OCI-M1 (cell line): ENCODE measurements around the gene ZNF341.
"Not testable (repeated sequence)": the region's sequence is repeated elsewhere in the genome, so short reads cannot be mapped to it uniquely, and the experiment has no call there.

ENCODE experiments used
- DNase-seq: peaks from one replicate; lab custom pipeline; 2025; lab: John Stamatoyannopoulos, UW

The ZNF341 gene

DNA sequence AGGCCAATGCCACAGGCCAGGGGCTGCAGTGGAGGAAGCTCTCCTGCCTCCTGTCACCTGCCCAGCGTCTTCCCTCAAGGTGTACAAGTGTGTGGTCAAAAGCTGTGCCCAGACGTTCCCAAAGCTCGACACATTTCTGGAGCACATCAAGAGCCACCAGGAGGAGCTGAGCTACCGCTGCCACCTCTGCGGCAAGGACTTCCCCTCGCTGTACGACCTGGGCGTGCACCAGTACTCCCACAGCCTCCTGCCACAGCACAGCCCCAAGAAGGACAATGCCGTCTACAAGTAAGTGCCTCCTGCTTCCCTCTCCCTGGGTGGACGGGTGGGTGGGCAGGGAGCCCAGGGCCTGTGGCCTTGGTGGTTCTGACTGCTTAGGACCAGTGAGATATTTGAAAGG lies 38.2 kb downstream of the ZNF341 start:
- DNase-seq = no peak

DNA sequence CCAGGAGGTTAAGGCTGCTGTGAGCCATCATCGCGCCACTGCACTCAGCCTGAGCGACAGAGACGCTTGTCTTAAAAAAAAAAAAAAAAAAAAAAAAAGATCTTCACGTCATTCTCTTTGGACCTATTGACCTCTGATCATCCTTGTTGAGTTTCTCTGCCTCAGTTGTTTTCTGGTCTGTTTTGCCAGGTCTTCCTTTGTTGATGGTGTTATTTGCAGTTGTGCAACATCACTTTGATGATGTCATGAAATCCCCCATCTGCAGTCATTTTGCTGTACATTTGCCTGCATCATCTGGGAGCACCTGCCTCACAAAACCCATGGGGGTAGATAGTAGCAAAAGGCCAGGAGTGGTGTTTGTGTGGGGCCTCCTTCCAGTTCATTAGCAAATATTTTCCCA lies 40.1 kb downstream of the ZNF341 start:
- no peak for DNase-seq

DNA sequence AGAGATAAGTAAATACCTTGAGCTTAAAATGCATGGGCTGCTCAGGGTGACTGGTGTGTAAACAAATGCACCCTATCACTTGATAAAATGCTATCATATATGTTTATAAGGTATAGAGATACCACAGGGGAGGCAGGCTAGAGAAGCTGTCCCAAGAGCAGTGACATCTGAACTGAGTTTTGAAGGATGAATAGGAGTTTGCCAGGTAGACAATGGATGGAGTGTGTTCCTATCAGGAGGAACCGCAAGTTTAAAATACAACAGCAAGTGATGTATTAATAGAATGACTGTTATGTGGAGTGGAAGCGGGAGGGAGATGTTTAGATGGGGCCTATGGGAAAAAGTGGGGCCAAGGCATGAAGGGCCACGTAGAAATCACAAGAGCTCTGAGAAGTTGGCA lies 40.6 kb downstream of the ZNF341 start:
- no peak for DNase-seq

DNA sequence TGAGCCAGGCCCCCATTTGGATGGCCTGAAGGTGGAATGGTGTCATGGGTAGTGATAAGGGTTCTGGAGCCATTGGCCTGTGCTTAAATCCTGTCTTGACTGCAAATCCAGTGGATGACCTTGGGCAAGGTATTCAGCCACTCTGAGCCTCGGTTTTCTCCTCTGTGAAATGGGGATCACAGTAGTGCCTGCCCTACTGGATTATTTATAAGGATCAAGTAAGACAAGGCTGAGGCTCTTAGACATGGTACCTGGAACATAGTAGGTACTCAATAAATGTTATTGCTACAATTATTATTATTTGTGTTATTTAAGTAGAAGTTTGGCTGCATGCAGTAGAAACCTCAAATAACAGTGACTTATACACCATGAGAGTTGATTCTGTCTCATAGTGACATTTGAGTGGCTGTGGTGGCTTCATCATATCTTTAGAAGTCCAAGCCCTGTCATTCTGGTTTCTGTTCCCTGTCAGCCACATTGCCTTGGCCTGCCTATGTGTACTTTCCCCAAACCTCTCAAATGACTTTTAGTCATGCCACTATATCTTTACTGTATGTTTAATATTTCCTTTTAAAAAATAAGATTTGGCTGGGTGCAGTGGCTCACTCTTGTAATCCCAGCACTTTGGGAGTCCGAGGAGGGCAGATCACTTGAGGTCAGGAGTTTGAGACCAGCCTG lies 41.8 kb downstream of the ZNF341 start:
- no peak for DNase-seq

DNA sequence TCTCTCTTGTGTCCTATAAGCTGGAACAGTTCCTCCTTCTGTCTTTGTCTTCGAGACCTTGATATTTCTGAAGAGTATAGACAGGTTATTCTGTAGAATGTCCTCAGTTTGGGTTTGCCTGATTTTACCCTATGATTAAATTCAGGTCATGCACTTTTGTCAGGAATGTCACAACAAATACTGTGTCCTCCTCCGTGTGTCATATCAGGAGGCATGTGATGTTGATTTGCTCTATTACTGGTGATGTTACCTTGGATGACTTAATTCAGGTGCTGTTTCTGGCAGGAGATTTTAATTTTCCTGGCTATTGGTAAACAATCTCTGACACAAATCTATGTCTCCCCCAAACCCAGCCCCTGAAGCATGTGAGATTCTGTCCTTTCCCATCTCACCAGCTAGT lies 46.0 kb downstream of the ZNF341 start:
- DNase-seq = no peak

DNA sequence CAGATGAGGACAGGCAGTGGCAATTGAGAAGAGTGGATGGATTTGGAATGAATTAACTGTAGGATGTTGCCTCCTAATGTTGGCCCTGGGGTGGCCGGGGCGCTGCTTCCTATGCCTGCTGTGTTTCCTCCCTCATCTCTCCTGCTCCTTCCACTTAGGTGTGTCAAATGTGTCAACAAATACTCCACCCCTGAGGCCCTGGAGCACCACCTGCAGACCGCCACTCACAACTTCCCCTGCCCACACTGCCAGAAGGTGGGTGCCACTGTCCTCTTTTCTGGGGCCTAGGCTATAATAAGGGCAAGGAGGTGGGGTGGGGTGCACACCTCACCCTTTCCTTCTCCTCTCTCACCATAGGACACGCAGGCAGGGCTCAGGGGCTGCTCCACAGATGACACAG lies 49.3 kb downstream of the ZNF341 start:
- DNase-seq = no peak

DNA sequence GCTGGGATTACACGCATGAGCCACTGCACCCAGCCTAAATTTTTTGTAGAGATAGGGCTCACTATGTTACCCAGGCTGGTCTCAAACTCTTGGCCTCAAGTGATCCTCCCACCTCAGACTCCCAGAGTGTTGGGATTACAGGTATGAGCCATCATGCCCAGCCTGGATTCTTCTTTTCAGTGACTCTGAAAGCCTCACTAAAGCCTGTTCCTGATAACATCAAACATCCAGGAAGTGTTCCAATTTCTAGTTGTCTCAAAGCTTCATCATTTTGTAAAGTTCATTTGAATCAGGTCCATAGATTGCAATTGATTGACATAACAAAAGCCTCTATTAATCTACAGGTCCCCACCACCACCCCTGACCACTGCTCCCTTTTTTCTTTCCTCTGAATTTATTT lies 50.1 kb downstream of the ZNF341 start:
- DNase-seq = no peak

DNA sequence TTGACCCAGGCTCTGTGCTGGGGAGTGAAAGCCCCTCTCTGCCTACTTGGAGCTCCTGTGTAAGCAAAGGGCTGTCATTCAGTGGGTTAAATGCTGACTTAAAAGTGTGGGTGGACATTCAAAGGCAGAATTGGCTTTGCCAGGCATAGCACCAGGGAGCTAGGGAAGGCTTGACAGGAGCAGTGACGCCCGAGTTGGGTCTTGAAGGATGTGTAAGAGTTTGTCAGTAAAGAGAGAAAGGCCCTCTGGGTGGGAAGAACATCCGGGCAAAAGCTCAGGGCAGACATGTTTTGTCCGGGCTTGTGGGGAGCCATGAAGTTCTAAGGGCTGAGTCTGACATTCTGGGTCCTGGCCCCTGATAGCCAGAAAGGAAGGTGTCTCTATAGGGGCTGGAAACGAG lies 51.5 kb downstream of the ZNF341 start:
- DNase-seq = no peak

DNA sequence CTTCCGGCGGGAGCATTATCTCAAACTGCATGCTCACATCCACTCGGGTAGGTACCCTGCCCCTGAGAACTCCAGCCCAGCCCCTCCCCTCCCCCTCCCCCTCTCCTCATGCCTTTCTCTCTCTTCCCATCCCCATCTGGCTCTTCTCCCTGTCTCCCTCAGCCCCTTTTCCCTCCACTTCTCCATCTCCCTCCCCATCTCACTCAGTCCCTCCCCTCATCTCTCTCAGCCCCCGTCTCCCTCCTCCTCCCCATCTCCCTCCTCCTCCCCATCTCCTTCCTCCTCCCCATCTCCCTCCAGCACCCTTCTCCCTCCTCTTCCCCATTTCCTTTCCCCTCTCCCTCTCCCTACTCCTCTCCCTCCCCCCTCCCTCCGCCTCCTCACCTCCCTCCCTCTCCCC lies 52.0 kb downstream of the ZNF341 start:
- no peak for DNase-seq

DNA sequence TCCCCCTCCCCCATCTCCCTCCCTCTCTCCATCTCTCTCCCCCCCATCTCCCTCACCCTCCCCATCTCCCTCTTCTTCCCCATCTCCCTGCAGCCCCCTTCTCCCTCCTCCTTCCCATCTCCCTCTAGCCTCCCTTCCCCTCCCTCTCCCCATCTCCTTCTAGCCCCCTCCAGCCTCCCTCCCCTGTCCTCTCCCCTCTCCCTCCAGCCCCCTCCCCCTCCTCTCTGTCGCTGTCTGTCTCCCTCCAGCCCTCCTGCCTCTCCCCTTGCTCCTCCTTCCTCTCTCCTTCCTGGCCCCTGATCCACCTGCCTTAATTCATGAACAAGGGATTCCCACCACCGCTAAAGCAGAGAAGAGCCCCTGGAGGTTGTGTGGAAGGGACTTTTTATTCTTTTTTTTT lies 52.4 kb downstream of the ZNF341 start:
- DNase-seq = no peak

DNA sequence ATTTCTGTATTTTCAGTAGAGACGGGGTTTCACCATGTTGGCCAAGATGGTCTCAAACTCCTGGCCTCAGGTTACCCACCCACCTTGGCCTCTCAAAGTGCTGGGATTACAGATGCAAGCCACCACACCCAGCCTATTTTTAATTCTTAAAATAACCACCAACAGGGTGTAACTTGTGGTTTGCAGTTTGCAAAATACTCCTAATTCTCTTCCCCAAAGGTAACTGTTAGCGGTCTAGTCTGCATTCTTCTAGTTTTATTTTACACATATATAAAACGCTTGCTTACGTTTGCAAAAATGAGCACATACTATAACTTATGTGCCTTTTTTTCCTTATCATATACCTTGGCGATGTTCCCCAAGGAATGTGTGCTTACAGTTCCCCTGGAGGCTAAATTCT lies 53.7 kb downstream of the ZNF341 start:
- no peak for DNase-seq

DNA sequence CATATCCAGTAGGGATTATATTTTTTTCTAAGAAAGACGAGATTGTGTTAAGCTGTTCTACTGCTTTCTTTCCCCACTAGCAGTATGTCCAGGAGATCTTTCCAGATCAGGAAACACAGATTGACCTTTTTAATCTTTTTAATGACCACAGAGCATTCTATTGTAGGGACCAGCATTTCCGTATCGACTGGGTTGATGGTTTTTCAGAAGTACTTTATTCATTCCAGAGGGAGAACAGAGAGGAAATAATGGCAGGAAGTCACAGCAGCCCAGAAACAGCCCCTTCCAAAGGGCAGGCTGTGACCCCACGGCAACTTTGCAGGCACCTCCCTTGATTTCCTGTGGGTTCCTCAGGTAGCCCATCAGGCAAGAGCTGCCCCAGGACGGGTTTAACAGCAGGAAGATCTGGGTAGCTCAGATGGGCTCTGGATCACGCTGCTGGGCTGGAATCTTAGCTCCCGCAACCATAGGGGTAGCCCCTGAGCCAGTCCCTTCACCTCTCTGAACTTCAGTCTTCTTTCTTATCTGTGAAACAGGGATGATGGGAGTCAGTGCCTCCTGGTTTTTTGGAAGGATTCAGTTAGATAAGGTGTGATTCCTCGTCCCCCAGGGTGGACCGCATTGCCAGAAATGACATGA lies 55.6 kb downstream of the ZNF341 start:
- no peak for DNase-seq

DNA sequence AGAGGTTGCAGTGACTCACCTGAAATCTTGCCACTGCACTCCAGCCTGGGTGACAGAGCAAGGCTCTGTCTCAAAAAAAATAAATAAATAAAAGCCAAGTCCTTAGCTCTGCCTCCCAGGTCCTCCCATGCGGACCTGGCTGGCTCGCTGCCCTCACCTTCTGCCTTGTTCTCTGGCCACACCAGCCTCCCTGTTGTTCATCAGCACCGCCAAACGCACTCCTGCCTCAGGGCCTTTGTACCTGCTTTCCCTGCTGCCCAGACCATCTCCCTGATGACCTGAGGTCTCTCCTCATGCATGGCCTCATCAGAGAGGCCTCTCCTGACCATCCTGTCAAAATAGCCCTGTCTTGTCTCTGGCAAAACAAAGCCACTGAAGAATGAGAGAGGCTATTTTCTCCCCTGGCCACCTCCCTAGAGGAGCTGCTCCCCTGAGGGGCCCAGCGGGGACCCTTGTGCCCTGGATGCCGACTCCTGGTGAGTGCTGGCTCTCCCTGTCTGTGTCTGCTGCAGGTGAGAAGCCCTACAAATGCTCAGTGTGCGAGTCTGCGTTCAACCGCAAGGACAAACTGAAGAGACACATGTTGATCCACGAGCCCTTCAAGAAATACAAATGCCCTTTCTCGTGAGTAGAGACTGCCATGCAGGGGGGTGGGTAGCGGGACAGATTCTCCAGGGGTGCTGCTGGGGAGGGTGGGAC lies 56.7 kb downstream of the ZNF341 start:
- DNase-seq = no peak

DNA sequence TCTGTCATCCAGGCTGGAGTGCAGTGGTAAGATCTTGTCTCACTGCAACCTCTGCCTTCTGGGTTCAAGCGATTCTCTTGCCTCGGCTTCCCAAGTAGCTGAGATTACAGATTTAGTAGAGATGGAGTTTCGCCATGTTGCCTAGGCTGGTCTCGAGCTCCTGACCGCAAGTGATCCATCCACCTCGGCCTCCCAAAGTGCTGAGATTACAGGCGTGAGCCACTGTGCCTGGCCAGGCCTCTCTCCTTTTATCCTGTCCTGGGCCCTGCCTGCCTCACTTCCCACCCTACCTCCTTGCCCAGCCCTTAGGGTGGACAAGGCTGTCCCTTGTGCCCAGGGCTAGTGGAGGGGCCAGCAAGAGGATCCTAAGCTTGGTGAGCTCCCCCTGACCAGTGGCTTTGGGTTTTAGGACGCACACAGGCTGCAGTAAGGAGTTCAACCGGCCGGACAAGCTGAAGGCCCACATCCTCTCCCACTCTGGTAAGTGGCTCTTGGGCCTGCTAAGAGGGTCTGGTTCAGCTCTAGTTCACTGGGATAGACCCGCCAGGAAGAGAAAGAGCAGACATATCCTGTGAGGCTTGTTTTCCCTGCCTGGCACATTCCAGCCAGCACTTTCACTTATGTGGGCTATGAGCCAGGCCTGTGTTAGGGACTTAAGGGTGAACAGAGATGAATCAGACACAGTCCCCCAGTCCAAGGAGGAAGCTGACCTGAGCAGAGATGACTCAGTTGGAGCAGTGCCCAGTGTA lies 57.5 kb downstream of the ZNF341 start:
- DNase-seq = no peak

DNA sequence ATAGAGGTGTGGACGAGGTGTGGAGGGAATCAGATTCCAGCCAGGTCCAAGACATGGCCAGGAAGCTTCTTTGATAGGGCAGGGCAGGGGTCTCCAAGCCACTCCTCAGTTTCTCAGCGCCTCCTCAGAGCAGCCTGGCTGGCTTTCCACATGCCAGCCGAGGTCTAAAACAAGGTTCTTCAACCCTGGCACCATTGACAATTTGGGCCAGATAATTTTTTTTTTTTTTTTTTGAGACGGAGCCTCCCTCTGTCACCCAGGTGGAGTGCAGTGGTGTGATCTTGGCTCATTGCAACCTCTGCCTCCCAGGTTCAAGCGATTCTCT lies 58.0 kb downstream of the ZNF341 start:
- no peak for DNase-seq

DNA sequence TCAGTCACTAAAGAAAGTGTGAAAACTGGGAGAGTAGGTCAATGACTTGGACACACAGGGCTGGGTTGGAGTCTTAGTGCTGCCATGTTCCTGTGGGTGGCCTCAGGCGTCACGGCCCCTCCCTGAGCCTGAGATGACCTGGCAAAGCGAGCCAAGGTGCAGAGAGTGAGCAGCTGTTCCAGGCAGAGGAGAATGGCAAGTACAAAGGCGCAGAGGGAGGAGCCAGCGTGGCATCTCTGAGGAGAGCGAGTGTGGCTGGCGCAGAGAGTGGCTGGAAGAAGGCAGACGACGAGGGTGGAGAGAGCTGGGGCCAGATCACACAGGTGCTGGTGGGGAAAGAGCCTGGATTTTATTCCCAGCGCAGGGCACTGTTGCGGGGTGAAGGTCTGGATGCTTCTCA lies 58.8 kb downstream of the ZNF341 start:
- DNase-seq = no peak

DNA sequence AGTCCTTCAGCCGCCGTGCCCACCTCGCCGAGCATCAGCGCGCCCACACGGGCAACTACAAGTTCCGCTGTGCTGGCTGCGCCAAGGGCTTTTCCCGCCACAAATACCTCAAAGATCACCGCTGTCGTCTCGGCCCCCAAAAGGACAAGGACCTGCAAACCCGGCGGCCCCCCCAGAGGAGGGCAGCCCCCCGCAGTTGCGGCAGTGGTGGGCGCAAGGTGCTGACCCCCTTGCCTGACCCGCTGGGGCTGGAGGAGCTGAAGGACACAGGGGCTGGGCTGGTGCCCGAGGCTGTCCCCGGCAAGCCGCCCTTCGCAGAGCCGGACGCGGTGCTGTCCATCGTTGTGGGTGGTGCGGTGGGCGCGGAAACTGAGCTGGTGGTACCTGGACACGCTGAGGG lies 59.2 kb downstream of the ZNF341 start:
- DNase-seq = no peak

DNA sequence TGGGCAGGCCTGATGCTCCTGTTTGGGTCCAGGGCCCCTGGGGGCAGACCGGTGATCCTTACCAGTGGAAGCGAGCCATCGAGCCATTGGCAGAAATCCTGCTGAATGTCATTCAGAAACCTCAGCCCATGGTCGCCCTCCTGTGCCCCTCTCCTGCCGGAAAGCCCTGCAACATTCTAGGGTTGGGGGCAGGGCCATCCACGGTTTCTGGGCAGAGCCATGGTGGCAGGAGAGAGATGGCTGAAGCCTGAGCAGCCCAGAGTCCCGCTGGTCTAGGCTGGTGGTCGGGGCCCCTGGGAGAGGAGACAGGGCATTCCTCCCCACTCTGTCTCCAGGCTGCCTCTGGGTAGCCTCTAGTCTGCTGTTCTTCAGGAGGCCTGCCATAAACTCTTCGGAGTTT lies 59.7 kb downstream of the ZNF341 start:
- DNase-seq = no peak

DNA sequence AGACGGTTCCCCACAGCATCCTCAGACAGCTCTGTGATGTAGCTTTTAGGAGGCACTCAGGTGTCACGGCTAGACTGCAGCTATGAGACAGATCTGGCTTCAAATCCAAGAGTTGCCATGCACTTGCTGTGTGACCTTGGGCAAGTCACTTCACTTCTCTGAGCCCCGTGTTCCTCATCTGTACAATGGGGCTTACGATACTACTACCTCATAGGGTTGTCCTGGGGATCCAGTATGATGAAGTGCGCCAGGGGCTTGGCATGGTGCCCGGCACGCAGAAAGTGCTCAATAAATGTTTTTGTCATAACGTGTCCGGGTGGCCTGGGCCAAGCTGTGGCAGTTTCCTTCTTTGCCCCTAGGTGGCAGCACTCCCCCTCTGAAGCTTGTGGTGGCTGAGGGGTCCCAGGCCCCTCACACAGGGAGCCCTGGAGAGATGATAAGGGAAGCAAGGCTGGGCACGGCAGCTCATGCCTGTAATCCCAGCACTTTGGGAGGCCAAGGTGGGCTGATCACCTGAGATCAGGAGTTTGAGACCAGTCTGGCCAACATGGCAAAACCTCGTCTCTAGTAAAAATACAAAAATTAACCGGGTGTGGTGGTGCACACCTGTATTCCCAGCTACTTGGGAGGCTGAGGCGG lies 60.3 kb downstream of the ZNF341 start:
- DNase-seq = peak; percentile 42

DNA sequence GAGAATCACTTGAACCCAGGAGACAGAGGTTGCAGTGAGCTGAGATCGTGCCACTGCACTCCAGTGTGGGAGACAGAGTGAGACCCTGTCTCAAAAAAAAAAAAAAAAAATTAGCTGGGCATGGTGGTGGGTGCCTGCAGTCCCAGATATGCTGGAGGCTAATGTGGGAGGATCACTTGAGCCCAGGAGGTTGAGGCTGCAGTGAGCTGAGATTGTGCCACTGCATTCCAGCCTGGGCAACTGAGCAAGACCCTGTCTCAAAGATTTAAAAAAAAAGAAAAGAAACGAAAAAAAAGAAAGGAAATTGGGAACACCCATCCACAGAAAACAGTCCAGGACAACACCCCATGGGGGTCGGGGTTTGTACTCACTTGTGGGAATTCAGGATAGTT lies 60.8 kb downstream of the ZNF341 start:
- DNase-seq = not testable (repeated sequence)

DNA sequence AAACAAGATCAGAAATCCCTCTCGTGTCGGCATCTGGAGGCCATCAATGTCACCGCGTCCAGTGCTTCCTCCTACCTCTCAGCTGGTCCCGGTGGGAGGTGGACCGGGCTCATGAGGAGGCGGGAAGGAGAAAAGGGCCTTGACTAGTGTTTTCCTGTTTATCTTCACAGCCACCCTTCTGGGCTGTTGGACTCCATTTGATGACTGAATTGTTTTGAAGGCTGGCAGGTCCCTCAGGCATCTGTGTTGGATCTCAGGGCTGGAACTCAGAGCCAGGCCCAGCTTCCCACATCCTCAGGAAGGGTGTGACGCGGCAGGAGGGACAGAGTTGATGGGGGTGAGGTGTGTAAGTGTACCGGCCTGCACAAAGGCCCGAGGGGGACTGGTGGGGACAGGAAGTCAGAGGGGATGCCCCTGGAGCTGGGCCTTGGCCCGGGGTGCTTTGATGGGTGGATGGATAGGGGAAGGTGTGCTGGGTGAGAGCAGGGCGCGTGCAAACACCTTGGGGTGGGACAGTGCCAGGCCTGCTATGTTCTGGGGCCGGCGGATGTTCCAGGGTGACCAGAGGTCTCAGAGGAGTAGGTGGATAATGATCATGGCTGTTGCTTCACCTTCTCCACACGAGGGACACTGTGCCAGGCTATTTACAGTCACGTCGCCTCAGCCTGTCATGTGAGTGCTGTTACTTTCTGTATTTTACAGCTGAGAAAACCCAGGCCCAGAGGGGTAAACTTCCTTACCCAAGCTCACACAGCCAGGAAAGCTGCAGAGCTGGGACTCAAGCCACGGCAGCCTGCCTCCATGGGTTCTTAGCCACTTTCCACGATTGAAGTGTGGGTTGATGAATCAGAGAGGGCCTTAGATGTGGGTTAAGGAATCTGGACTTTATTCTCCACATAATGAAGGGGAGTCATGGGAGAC lies 61.5 kb downstream of the ZNF341 start:
- DNase-seq = no peak
